Suprapubic skin (tissue), 4 donors: ENCODE results near the gene DENND6B. TPM values are rescaled to one million over a fixed set of nuclear protein-coding genes. Genes with fewer than 3 reads are reported as not detected.
A peak's percentile ranks its signal among the peaks of the same experiment; 100 is the strongest.

Experiments used
- DNase-seq, 2 donors: peaks; one replicate each; pipeline ENCODE4 v3.0.0-alpha.2; 2019; ENCODE audit warnings: low spot score in 2 of 2
- H3K27ac ChIP-seq: fragments of 200-600 bp; sonication (generic); one replicate; pipeline ENCODE4 v1.5.1; 2019
- H3K27me3 ChIP-seq: fragments of 200-600 bp; sonication (generic); one replicate; pipeline ENCODE4 v1.5.1; 2019
- H3K36me3 ChIP-seq: fragments of 200-600 bp; sonication (generic); one replicate; pipeline ENCODE4 v1.5.1; 2019
- H3K4me1 ChIP-seq: fragments of 200-600 bp; sonication (generic); one replicate; pipeline ENCODE4 v1.5.1; 2019
- H3K4me3 ChIP-seq: fragments of 200-600 bp; sonication (generic); one replicate; pipeline ENCODE4 v1.5.1; 2019; ENCODE audit warnings: mild to moderate bottlenecking
- H3K9me3 ChIP-seq: fragments of 200-600 bp; sonication (generic); one replicate; pipeline ENCODE4 v1.5.1; 2019
- CTCF ChIP-seq, 2 donors: fragments of 200-600 bp in 1 of 2; fragments of 450-650 bp in 1 of 2; sonication (generic) in 1 of 2; IDR thresholded peaks; one replicate each; pipeline ENCODE4 v1.5.1; 2016 to 2019; ENCODE audit warnings: antibody characterized with exemption in 2 of 2, mild to moderate bottlenecking in 1 of 2, moderate library complexity in 1 of 2
- EP300 ChIP-seq: sonication (generic); formaldehyde crosslinking; IDR thresholded peaks from one replicate; pipeline ENCODE4 v1.6.1; 2017; ENCODE audit warnings: antibody characterized with exemption
- POLR2A ChIP-seq, 2 donors: fragments of 450-650 bp; IDR thresholded peaks; one replicate each; pipeline ENCODE4 v1.6.1; 2017; ENCODE audit warnings: antibody characterized with exemption in 2 of 2, mild to moderate bottlenecking in 2 of 2, moderate library complexity in 2 of 2
- POLR2AphosphoS5 ChIP-seq, 3 donors: sonication (generic); formaldehyde crosslinking; IDR thresholded peaks; one replicate each; pipeline ENCODE4 v1.6.1; 2017; ENCODE audit warnings: antibody characterized with exemption in 3 of 3
- WGBS: methylation state at CpG from one replicate; pipeline ENCODE4 v1.1.5; 2018; 5-methylcytosine and 5-hydroxymethylcytosine counted together
- total RNA-seq, 4 donors: library from RNA; depleted of rRNA; stranded (reverse); fragments of >200 nt; gene quantifications; one replicate each; pipeline ENCODE4 v1.1.0, GENCODE V29; 2016

The DENND6B gene
- total RNA-seq, 4 donors from 2014 or later: 3.3 to 5.4 (median 3.4) TPM

- no peak for TF ChIP-seq EP300
- no peak for TF ChIP-seq CTCF (IDR thresholded peaks at IDR 0.05)
- no peak for TF ChIP-seq POLR2AphosphoS5 (IDR thresholded peaks at IDR 0.05)
- no peak for TF ChIP-seq POLR2A (IDR thresholded peaks at IDR 0.05)
- WGBS: 0% methylated on average over 5 of the region's 92 CpGs
- peaks cover 27% of the 10 kb centered on the region for H3K4me1 ChIP-seq
- no peaks in the 10 kb centered on the region for H3K36me3 ChIP-seq
- H3K9me3 ChIP-seq: no peaks in the 10 kb centered on the region
- H3K27me3 ChIP-seq: peaks cover 63% of the 10 kb centered on the region
- peak overlapping the region; percentile 51 for H3K4me3 ChIP-seq
- H3K27ac ChIP-seq: no peak overlapping the region
- no peak for DNase-seq
Observed at GRCh38 chr22:50260801-50261614, 65.8 kb downstream of the DENND6B start.

GRCh38 chr22:50260434-50260800 lies 66.4 kb downstream of the DENND6B start:
- TF ChIP-seq CTCF (IDR thresholded peaks at IDR 0.05) (no peak), POLR2A (IDR thresholded peaks at IDR 0.05) (no peak), EP300 (no peak), POLR2AphosphoS5 (IDR thresholded peaks at IDR 0.05) (no peak)
- 0% methylated on average over 5 of the region's 11 CpGs for WGBS
- H3K9me3 ChIP-seq: no peaks in the 10 kb centered on the region
- H3K4me3 ChIP-seq: peak overlapping the region; percentile 51
- peaks cover 63% of the 10 kb centered on the region for H3K27me3 ChIP-seq
- no peak for DNase-seq
- no peaks in the 10 kb centered on the region for H3K36me3 ChIP-seq
- peaks cover 27% of the 10 kb centered on the region for H3K4me1 ChIP-seq
- no peak overlapping the region for H3K27ac ChIP-seq

- no peak overlapping the region for H3K27ac ChIP-seq
- TF ChIP-seq POLR2A (IDR thresholded peaks at IDR 0.05) (no peak), CTCF (IDR thresholded peaks at IDR 0.05) (no peak), POLR2AphosphoS5 (IDR thresholded peaks at IDR 0.05) (no peak)
- no peak for DNase-seq
- peaks cover 27% of the 10 kb centered on the region for H3K4me1 ChIP-seq
- no peak overlapping the region for H3K4me3 ChIP-seq
- H3K27me3 ChIP-seq: peaks cover 63% of the 10 kb centered on the region
- WGBS: 89% methylated on average over 15 of the region's 15 CpGs
- H3K36me3 ChIP-seq: no peaks in the 10 kb centered on the region
- H3K9me3 ChIP-seq: no peaks in the 10 kb centered on the region
Observed at GRCh38 chr22:50259302-50259701, 67.5 kb downstream of the DENND6B start.

Other genes with a start within 250 kb of the DENND6B start
- 1 to 10 TPM in 1 of 4 donors, under 1 TPM in 3; 0.49 to 3.4 (median 0.70) TPM for gene MLC1, start 241.6 kb downstream of the DENND6B start, total RNA-seq
- under 1 TPM in 2 of 4 donors, not detected in 2; 0.68 to 0.80 TPM for gene MOV10L1, start 237.0 kb downstream of the DENND6B start, total RNA-seq
- gene PANX2, start 156.3 kb downstream of the DENND6B start, total RNA-seq: 1 to 10 TPM; 1.2 to 2.8 (median 2.2) TPM
- 10 to 100 TPM; 35.7 to 78.2 (median 39.1) TPM for gene TRABD, start 141.1 kb downstream of the DENND6B start, total RNA-seq
- gene SELENOO, start 126.0 kb downstream of the DENND6B start, total RNA-seq: 10 to 100 TPM; 27.4 to 66.1 (median 36.1) TPM
- 100 to 1,000 TPM in 1 of 4 donors, 10 to 100 TPM in 3; 43.0 to 113 (median 69.7) TPM for gene TUBGCP6, start 82.0 kb downstream of the DENND6B start, total RNA-seq
- gene HDAC10, start 75.7 kb downstream of the DENND6B start, total RNA-seq: 10 to 100 TPM; 43.1 to 93.7 (median 56.2) TPM
- 1 to 10 TPM; 1.3 to 5.7 (median 3.3) TPM for gene MAPK12, start 65.3 kb downstream of the DENND6B start, total RNA-seq
- 1 to 10 TPM; 3.8 to 5.8 (median 4.5) TPM for gene MAPK11, start 56.6 kb downstream of the DENND6B start, total RNA-seq
- 100 to 1,000 TPM; 117 to 231 (median 192) TPM for gene PLXNB2, start 19.4 kb downstream of the DENND6B start, total RNA-seq
- gene PPP6R2, start 16.3 kb upstream of the DENND6B start, total RNA-seq: 10 to 100 TPM; 46.7 to 70.3 (median 64.6) TPM
- gene SBF1, start 148.0 kb upstream of the DENND6B start, total RNA-seq: 100 to 1,000 TPM in 3 of 4 donors, 10 to 100 TPM in 1; 92.5 to 137 (median 115) TPM
- gene ADM2, start 154.5 kb upstream of the DENND6B start, total RNA-seq: 1 to 10 TPM in 1 of 4 donors, under 1 TPM in 2, not detected in 1; 0.24 to 2.7 (median 0.30) TPM
- gene MIOX, start 159.8 kb upstream of the DENND6B start, total RNA-seq: not detected
- gene LMF2, start 180.7 kb upstream of the DENND6B start, total RNA-seq: 10 to 100 TPM; 28.9 to 65.6 (median 44.7) TPM
- 10 to 100 TPM; 39.6 to 51.9 (median 50.0) TPM for gene NCAPH2, start 181.2 kb upstream of the DENND6B start, total RNA-seq
- gene SCO2, start 198.6 kb upstream of the DENND6B start, total RNA-seq: 1 to 10 TPM in 3 of 4 donors, not detected in 1; 1.7 to 7.9 (median 4.7) TPM
- 10 to 100 TPM; 23.6 to 46.9 (median 30.8) TPM for gene TYMP, start 203.0 kb upstream of the DENND6B start, total RNA-seq
- under 1 TPM in 1 of 4 donors, not detected in 3; 0.26 TPM for gene KLHDC7B, start 218.9 kb upstream of the DENND6B start, total RNA-seq
- gene SYCE3, start 235.9 kb upstream of the DENND6B start, total RNA-seq: not detected